DND-41 (cell line): ENCODE data around the gene SLC4A5.

ENCODE experiments used
- ATAC-seq: fragments of 200-7000 bp; cut with Tn5 transposase; 3 replicates; pipeline ENCODE4 v1.9.1; 2021; ENCODE audit warnings: low read depth; ENCODE audit not compliant: insufficient read depth
- DNase-seq: peaks from one replicate; pipeline ENCODE4 v3.0.0-alpha.2; 2020
- H2AFZ ChIP-seq: 2 replicates; pipeline ENCODE4 v1.6.0; 2012; ENCODE audit warnings: low read depth, low read length
- H3K27ac ChIP-seq: 2 replicates; pipeline ENCODE4 v1.5.1; 2012; ENCODE audit warnings: low read length, inconsistent platforms
- H3K27me3 ChIP-seq: fragments of 200-600 bp; sonication (generic); 2 replicates; pipeline ENCODE4 v1.6.0; 2012; ENCODE audit warnings: low read length, mild to moderate bottlenecking, inconsistent platforms; ENCODE audit not compliant: insufficient read depth, poor library complexity
- H3K36me3 ChIP-seq: 2 replicates; pipeline ENCODE4 v1.5.1; 2012; ENCODE audit warnings: low read length, inconsistent platforms; ENCODE audit not compliant: insufficient read depth
- H3K4me1 ChIP-seq: 2 replicates; pipeline ENCODE4 v1.5.1; 2012; ENCODE audit warnings: mild to moderate bottlenecking, low read length; ENCODE audit not compliant: insufficient read depth
- H3K4me2 ChIP-seq: 2 replicates; pipeline ENCODE4 v1.6.0; 2012; ENCODE audit warnings: mild to moderate bottlenecking, moderate library complexity, low read length, inconsistent platforms; ENCODE audit not compliant: insufficient read depth
- H3K4me3 ChIP-seq, 2 experiments: fragments of 200-600 bp in 1 of 2; shearing (Covaris generic) in 1 of 2; 2 replicates each; pipeline ENCODE4 v1.5.1; 2012 to 2016; ENCODE audit warnings: inconsistent platforms in 2 of 2, low read length in 2 of 2, mild to moderate bottlenecking in 2 of 2, low read depth in 1 of 2, moderate library complexity in 1 of 2
- H3K79me2 ChIP-seq: 2 replicates; pipeline ENCODE4 v1.6.0; 2012; ENCODE audit warnings: low read length, inconsistent platforms; ENCODE audit not compliant: insufficient read depth
- H3K9ac ChIP-seq: 2 replicates; pipeline ENCODE4 v1.6.0; 2012; ENCODE audit warnings: low read depth, mild to moderate bottlenecking, inconsistent platforms, low read length, moderate library complexity
- H3K9me3 ChIP-seq: 2 replicates; pipeline ENCODE4 v1.5.1; 2012; ENCODE audit warnings: low read length, moderate library complexity, mild to moderate bottlenecking, inconsistent platforms; ENCODE audit not compliant: insufficient read depth, severe bottlenecking
- H4K20me1 ChIP-seq: 2 replicates; pipeline ENCODE4 v1.6.0; 2012; ENCODE audit warnings: low read length; ENCODE audit not compliant: insufficient read depth
- EZH2 ChIP-seq: IDR thresholded peaks from 3 replicates; pipeline ENCODE4 v1.6.1; 2012; ENCODE audit warnings: borderline replicate concordance, low read depth, mild to moderate bottlenecking, moderate library complexity, low read length, inconsistent platforms; ENCODE audit not compliant: severe bottlenecking
- TF ChIP-seq, protein P1 (sequence below): IDR thresholded peaks from 2 replicates; pipeline ENCODE4 v1.5.1; 2012; ENCODE audit warnings: borderline replicate concordance, low read length, moderate library complexity, mild to moderate bottlenecking; ENCODE audit not compliant: poor library complexity, severe bottlenecking; ENCODE audit errors: extremely low read depth

The SLC4A5 gene

DNA sequence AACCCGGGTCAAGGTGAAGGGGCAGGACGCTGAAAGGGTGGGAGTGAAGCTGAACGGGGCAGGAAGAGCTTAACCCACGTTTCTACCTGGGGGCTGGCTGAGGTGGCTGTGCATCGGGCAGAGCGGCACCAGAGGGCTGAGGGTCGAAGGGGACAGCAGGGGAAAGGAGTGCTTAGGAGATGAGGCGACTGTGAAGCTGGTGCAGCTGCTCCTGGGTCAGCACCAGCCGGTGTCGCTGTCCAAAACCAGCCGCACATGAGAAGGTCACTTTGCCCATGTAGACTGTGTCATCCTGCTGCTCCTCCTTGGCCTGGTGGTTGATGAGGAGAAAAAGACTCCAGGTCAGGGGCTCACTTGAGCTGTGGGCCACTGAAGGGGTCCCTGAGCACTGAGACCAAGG lies 18.1 kb upstream of the SLC4A5 start:
- Histone ChIP-seq H3K4me2 (no peak overlapping the region), H3K9ac (no peak overlapping the region), H3K36me3 (peaks cover 94% of the 10 kb centered on the region), H3K27ac (no peak overlapping the region), H3K9me3 (no peaks in the 10 kb centered on the region), H2AFZ (no peak overlapping the region), H3K4me1 (no peaks in the 10 kb centered on the region), H3K79me2 (no peaks in the 10 kb centered on the region), H3K27me3 (no peaks in the 10 kb centered on the region), H4K20me1 (no peaks in the 10 kb centered on the region), H3K4me3 (no peak overlapping the region)
- DNase-seq (no peak), ATAC-seq (no peak)
- TF ChIP-seq EZH2: no peak
- TF ChIP-seq, protein P1, sequence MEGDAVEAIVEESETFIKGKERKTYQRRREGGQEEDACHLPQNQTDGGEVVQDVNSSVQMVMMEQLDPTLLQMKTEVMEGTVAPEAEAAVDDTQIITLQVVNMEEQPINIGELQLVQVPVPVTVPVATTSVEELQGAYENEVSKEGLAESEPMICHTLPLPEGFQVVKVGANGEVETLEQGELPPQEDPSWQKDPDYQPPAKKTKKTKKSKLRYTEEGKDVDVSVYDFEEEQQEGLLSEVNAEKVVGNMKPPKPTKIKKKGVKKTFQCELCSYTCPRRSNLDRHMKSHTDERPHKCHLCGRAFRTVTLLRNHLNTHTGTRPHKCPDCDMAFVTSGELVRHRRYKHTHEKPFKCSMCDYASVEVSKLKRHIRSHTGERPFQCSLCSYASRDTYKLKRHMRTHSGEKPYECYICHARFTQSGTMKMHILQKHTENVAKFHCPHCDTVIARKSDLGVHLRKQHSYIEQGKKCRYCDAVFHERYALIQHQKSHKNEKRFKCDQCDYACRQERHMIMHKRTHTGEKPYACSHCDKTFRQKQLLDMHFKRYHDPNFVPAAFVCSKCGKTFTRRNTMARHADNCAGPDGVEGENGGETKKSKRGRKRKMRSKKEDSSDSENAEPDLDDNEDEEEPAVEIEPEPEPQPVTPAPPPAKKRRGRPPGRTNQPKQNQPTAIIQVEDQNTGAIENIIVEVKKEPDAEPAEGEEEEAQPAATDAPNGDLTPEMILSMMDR: no peak

DNA sequence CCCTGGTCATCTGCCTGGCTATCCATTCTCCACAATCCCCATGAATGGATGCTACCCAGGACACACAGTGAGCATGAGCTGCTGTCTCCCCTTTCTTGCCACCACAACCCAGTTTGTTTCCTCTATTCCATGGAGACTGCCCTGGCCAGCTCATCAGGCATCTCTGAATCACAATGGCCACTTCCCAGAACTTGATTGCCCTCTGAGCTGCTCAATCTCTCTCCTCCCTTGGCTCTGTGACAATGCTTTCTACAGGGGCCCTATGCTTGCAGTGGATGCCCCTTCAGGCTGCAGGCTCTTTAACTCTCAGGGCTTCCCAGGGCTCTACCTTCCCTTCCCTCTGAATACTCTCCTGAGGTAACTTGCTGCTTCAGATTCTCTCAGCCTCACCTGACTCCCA lies 14.4 kb upstream of the SLC4A5 start:
- Histone ChIP-seq H3K79me2 (no peaks in the 10 kb centered on the region), H3K4me3 (no peak overlapping the region), H3K4me1 (no peaks in the 10 kb centered on the region), H4K20me1 (no peaks in the 10 kb centered on the region), H3K27ac (no peak overlapping the region), H3K27me3 (no peaks in the 10 kb centered on the region), H3K9ac (no peak overlapping the region), H2AFZ (no peak overlapping the region), H3K9me3 (no peaks in the 10 kb centered on the region), H3K4me2 (no peak overlapping the region), H3K36me3 (peaks cover 57% of the 10 kb centered on the region)
- TF ChIP-seq, protein P1: no peak
- no peak for TF ChIP-seq EZH2
- no peak for DNase-seq
- no peak for ATAC-seq

DNA sequence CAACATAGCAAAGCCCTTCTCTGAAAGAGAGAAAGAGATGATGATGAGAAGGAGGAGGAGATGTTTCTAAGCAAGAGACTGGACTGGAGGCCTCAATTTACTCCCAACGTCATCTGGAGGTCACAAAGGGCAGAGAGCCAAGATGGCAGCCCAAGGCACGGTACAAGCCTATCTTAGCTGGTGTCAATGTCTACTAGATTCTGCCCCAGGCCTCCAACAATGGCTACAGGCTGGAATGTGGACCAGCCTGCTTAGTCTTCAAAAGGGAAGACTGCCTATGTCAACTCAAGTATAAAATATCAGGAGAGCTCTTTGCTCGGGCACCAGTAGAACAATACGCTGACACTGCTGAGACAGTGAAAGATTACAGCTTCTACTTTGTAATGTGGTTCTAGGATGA lies 6.7 kb upstream of the SLC4A5 start:
- H3K4me2 ChIP-seq: no peak overlapping the region
- no peaks in the 10 kb centered on the region for H4K20me1 ChIP-seq
- DNase-seq (no peak), ATAC-seq (no peak)
- no peaks in the 10 kb centered on the region for H3K79me2 ChIP-seq
- H3K4me1 ChIP-seq: no peaks in the 10 kb centered on the region
- TF ChIP-seq EZH2: no peak
- TF ChIP-seq, protein P1: no peak
- no peak overlapping the region for H3K27ac ChIP-seq
- H3K9ac ChIP-seq: no peak overlapping the region
- H3K27me3 ChIP-seq: no peaks in the 10 kb centered on the region
- no peak overlapping the region for H2AFZ ChIP-seq
- H3K4me3 ChIP-seq: no peak overlapping the region
- H3K9me3 ChIP-seq: no peaks in the 10 kb centered on the region
- no peaks in the 10 kb centered on the region for H3K36me3 ChIP-seq

DNA sequence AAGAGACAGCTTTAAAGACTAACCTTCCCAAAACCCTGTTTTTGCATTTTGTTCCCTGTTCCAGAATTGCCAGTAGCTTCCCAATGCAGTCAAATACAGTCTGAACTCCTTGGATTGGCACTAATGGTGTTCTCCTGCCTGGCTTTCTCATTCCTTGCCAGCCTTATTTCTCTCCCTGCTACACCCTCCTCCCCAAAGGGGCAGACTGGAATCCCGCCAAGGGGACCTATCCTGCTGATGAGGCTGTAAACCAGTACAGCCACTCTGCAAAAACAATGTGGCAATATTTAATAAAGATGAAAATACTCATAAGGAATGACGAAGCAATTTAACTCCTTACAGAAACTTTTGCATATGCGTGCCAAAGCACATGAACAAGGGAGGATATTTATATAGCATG lies 4.5 kb upstream of the SLC4A5 start:
- ATAC-seq: no peak
- Histone ChIP-seq H3K4me2 (no peak overlapping the region), H3K27ac (no peak overlapping the region), H3K4me1 (no peaks in the 10 kb centered on the region), H3K9me3 (no peaks in the 10 kb centered on the region), H3K36me3 (no peaks in the 10 kb centered on the region), H3K4me3 (no peak overlapping the region), H4K20me1 (no peaks in the 10 kb centered on the region), H3K27me3 (no peaks in the 10 kb centered on the region), H2AFZ (no peak overlapping the region), H3K9ac (no peak overlapping the region), H3K79me2 (no peaks in the 10 kb centered on the region)
- TF ChIP-seq, protein P1: no peak
- TF ChIP-seq EZH2: no peak
- no peak for DNase-seq
